ENCODE data around the gene PRMT1. TPM values are rescaled to one million over a fixed set of nuclear protein-coding genes. Genes with fewer than 3 reads are reported as not detected.

PRMT1 gene
- polyA plus RNA-seq, 1 donor from 2014 or later, result 610 TPM

GRCh38 chr19:49667473-49667872, 9.6 kb upstream of the PRMT1 start:
- H3K27me3 ChIP-seq (ENCODE audit: insufficient read depth, low read depth, low read length), result no peaks in the 10 kb centered on the region
- H3K9ac ChIP-seq (ENCODE audit: low read length), result no peak overlapping the region
- H3K4me2 ChIP-seq (ENCODE audit: low read length), result no peak overlapping the region
- H3F3A ChIP-seq (ENCODE audit: insufficient read depth, low read length, poor library complexity, severe bottlenecking), result no peaks in the 10 kb centered on the region
- no peak overlapping the region for H2AFZ ChIP-seq (ENCODE audit: low read depth, low read length)
- H3K9me3 ChIP-seq (ENCODE audit: low read length), result no peaks in the 10 kb centered on the region
- H3K9me2 ChIP-seq (ENCODE audit: insufficient read depth, low read length), result no peaks in the 10 kb centered on the region
- no peak overlapping the region for H3K4me3 ChIP-seq (ENCODE audit: low read length)
- H3K36me3 ChIP-seq (ENCODE audit: insufficient read depth, low read length), result no peaks in the 10 kb centered on the region
- TF ChIP-seq EZH2 (IDR thresholded peaks at IDR 0.05; ENCODE audit: borderline replicate concordance, insufficient read depth, low read length, poor library complexity, severe bottlenecking) (no peak), RAD21 (conservative IDR thresholded peaks at IDR 0.05) (no peak), CTCF (IDR thresholded peaks at IDR 0.05; ENCODE audit: poor library complexity, severe bottlenecking) (no peak), SMC3 (conservative IDR thresholded peaks at IDR 0.05; ENCODE audit: poor library complexity) (no peak), MXI1 (conservative IDR thresholded peaks at IDR 0.05; ENCODE audit: poor library complexity, severe bottlenecking) (no peak), REST (IDR thresholded peaks at IDR 0.05; ENCODE audit: borderline replicate concordance) (no peak), EP300 (conservative IDR thresholded peaks at IDR 0.05; ENCODE audit: poor library complexity, severe bottlenecking) (no peak), TAF1 (IDR thresholded peaks at IDR 0.05; ENCODE audit: low read depth) (no peak), POLR2AphosphoS5 (IDR thresholded peaks at IDR 0.05) (no peak)
- no peaks in the 10 kb centered on the region for H4K20me1 ChIP-seq (ENCODE audit: insufficient read depth)
- no peaks in the 10 kb centered on the region for H3K79me2 ChIP-seq (replicated peaks; ENCODE audit: insufficient read depth, low read length)
- H3K27ac ChIP-seq (ENCODE audit: low read length), result no peak overlapping the region

- no peak overlapping the region for H3K4me2 ChIP-seq (ENCODE audit: low read length)
- H3K9me3 ChIP-seq (ENCODE audit: low read length), result no peaks in the 10 kb centered on the region
- no peaks in the 10 kb centered on the region for H3K36me3 ChIP-seq (ENCODE audit: insufficient read depth, low read length)
- H3K4me3 ChIP-seq (ENCODE audit: low read length), result no peak overlapping the region
- no peaks in the 10 kb centered on the region for H3K9me2 ChIP-seq (ENCODE audit: insufficient read depth, low read length)
- H3F3A ChIP-seq (ENCODE audit: insufficient read depth, low read length, poor library complexity, severe bottlenecking), result no peaks in the 10 kb centered on the region
- H3K79me2 ChIP-seq (replicated peaks; ENCODE audit: insufficient read depth, low read length), result no peaks in the 10 kb centered on the region
- H2AFZ ChIP-seq (ENCODE audit: low read depth, low read length), result no peak overlapping the region
- no peaks in the 10 kb centered on the region for H4K20me1 ChIP-seq (ENCODE audit: insufficient read depth)
- no peaks in the 10 kb centered on the region for H3K27me3 ChIP-seq (ENCODE audit: insufficient read depth, low read depth, low read length)
- TF ChIP-seq TAF1 (IDR thresholded peaks at IDR 0.05; ENCODE audit: low read depth) (no peak), REST (IDR thresholded peaks at IDR 0.05; ENCODE audit: borderline replicate concordance) (no peak), SMC3 (conservative IDR thresholded peaks at IDR 0.05; ENCODE audit: poor library complexity) (no peak), EP300 (conservative IDR thresholded peaks at IDR 0.05; ENCODE audit: poor library complexity, severe bottlenecking) (no peak), EZH2 (IDR thresholded peaks at IDR 0.05; ENCODE audit: borderline replicate concordance, insufficient read depth, low read length, poor library complexity, severe bottlenecking) (no peak), POLR2AphosphoS5 (IDR thresholded peaks at IDR 0.05) (no peak), CTCF (IDR thresholded peaks at IDR 0.05; ENCODE audit: poor library complexity, severe bottlenecking) (no peak), RAD21 (conservative IDR thresholded peaks at IDR 0.05) (no peak), MXI1 (conservative IDR thresholded peaks at IDR 0.05; ENCODE audit: poor library complexity, severe bottlenecking) (no peak)
- no peak overlapping the region for H3K9ac ChIP-seq (ENCODE audit: low read length)
- H3K27ac ChIP-seq (ENCODE audit: low read length), result no peak overlapping the region
Observed at GRCh38 chr19:49669516-49669915, 7.6 kb upstream of the PRMT1 start.
